ENCODE results near the gene FAM163A. TPM values are rescaled to one million over a fixed set of nuclear protein-coding genes. Genes with fewer than 3 reads are reported as not detected.
"Not testable (repeated sequence)": the region's sequence is repeated elsewhere in the genome, so short reads cannot be mapped to it uniquely, and the experiment has no call there.

Gene FAM163A
- total RNA-seq, 2 donors from 2014 or later: 1.1 TPM; not detected in 1

DNA sequence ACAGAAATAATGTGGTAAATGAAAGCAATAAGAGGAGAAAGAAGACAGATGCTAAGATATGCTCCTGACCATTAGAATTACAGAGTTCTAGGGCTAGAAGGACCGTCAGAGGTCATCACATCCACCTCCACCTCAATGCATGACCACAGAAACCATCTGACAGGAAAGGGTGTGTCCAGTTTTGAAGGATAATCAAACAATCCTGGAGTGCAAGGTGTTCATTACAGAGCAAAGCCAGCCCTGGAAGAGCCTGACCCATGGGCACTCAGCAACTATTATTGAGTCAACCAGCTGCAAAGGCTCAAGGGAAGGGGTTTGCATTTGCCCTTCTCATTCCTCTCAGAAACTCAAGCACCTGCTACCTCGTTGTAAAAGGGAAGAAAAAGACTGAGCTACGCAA lies 88.1 kb downstream of the FAM163A start:
- Histone ChIP-seq H3K4me1 (replicated peaks) (no peaks in the 10 kb centered on the region), H3K27ac (no peak overlapping the region), H3K36me3 (no peaks in the 10 kb centered on the region), H3K9me3 (no peaks in the 10 kb centered on the region), H3K4me3 (no peak overlapping the region), H3K27me3 (replicated peaks; ENCODE audit: insufficient read depth) (no peaks in the 10 kb centered on the region)
- intact Hi-C loops (cut with DNase I): no loop called here
- 63% methylated on average over 3 of the region's 3 CpGs for WGBS
- TF ChIP-seq CTCF (IDR thresholded peaks at IDR 0.05) (no peak), POLR2A (IDR thresholded peaks at IDR 0.05) (no peak), POLR2AphosphoS5 (IDR thresholded peaks at IDR 0.05) (no peak)
- DNase-seq (ENCODE audit: low spot score): no peak

DNA sequence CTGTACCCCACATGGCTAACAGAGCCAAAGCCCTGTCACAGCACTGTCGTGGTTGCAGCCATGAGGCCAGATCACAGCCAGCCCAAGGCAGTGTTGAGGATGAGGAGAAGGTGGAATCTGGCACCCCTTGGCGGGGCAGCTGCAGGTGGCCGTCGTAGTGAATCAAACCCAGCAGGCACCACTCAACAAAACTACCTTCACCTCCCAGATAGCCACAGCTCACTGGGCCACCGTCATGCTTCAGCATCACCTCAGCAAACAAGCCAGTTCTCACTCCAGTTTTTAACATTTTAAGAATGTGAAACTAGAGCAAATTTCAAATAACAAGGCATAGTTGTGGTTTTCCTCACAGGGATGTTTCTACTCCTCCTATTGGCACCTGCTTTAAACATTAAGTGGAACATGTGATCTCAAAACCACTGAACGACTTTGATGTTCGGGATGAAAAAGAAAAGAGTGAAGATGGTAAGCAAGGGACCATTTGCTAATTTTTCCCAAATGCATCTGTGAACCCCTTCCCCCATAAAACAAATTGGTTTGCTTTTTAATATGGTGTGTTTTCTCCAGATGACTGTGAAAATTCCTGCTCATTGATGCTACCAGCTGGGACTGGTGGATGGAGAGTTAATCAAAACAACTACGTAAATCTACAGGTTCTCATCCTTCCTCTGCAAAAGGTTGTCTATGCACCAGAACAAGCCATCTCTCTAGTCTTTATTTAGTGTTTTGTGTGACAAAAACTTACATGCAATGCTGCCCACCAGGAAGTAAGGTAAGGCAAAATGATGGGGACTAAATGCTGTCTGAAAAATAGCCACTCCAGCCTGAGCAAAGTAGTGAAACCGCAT lies 89.0 kb downstream of the FAM163A start:
- Histone ChIP-seq H3K4me1 (replicated peaks) (no peaks in the 10 kb centered on the region), H3K4me3 (no peak overlapping the region), H3K9me3 (no peaks in the 10 kb centered on the region), H3K27ac (no peak overlapping the region), H3K36me3 (no peaks in the 10 kb centered on the region), H3K27me3 (replicated peaks; ENCODE audit: insufficient read depth) (no peaks in the 10 kb centered on the region)
- intact Hi-C loops (cut with DNase I): no loop called here
- 50% methylated on average over 9 of the region's 9 CpGs for WGBS
- TF ChIP-seq POLR2AphosphoS5 (IDR thresholded peaks at IDR 0.05) (no peak), POLR2A (IDR thresholded peaks at IDR 0.05) (no peak), CTCF (IDR thresholded peaks at IDR 0.05) (no peak)
- DNase-seq (ENCODE audit: low spot score): no peak

GRCh38 chr1:179836686-179837445 lies 93.8 kb downstream of the FAM163A start:
- H3K36me3 ChIP-seq; H3K27ac ChIP-seq; H3K9me3 ChIP-seq; intact Hi-C loops (cut with DNase I); DNase-seq (ENCODE audit: low spot score); H3K4me3 ChIP-seq; H3K27me3 ChIP-seq (replicated peaks; ENCODE audit: insufficient read depth); H3K4me1 ChIP-seq (replicated peaks): not testable (repeated sequence)
- WGBS: 98% methylated on average over 32 of the region's 38 CpGs

DNA sequence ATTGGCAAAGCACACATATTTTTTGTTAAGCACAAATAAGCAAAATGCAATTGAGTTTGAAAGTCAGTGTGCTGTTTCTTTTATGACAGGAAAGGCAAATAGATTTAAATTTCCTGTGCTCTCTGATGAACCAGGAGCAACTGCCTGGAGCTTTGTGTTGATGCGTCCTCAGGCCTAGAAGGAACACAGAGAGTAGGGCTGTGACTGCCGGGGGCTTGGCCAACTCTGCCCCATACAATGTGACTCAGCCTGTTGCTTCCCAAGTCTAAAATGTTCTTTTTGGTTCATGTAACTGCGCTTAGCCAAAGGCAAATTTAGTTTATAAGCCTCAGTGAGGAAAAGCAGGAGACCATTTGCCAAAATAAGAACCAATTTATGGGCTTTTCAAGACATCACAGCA lies 97.0 kb downstream of the FAM163A start:
- Histone ChIP-seq H3K36me3 (no peaks in the 10 kb centered on the region), H3K4me3 (no peak overlapping the region), H3K27ac (no peak overlapping the region), H3K27me3 (replicated peaks; ENCODE audit: insufficient read depth) (no peaks in the 10 kb centered on the region), H3K9me3 (no peaks in the 10 kb centered on the region), H3K4me1 (replicated peaks) (no peaks in the 10 kb centered on the region)
- intact Hi-C loops (cut with DNase I): no loop called here
- DNase-seq (ENCODE audit: low spot score): no peak
- WGBS: 31% methylated on average over 3 of the region's 3 CpGs
- TF ChIP-seq POLR2A (IDR thresholded peaks at IDR 0.05) (no peak), POLR2AphosphoS5 (IDR thresholded peaks at IDR 0.05) (no peak), CTCF (IDR thresholded peaks at IDR 0.05) (no peak)

GRCh38 chr1:179848233-179848632 lies 105.1 kb downstream of the FAM163A start:
- TF ChIP-seq CTCF (IDR thresholded peaks at IDR 0.05): no peak
- TF ChIP-seq POLR2A (IDR thresholded peaks at IDR 0.05): no peak
- TF ChIP-seq POLR2AphosphoS5 (IDR thresholded peaks at IDR 0.05): no peak

More at GRCh38 chr1:179848233-179848632, 105.1 kb downstream of the FAM163A start:
- no peaks in the 10 kb centered on the region for H3K9me3 ChIP-seq
- no peaks in the 10 kb centered on the region for H3K4me1 ChIP-seq (replicated peaks)
- intact Hi-C loops (cut with DNase I): no loop called here
- 92% methylated on average over 3 of the region's 3 CpGs for WGBS
- no peaks in the 10 kb centered on the region for H3K27me3 ChIP-seq (replicated peaks; ENCODE audit: insufficient read depth)
- no peak overlapping the region for H3K27ac ChIP-seq
- no peak for DNase-seq (ENCODE audit: low spot score)
- peaks cover 0 to 3% of the 10 kb centered on the region in 2 donors for H3K36me3 ChIP-seq
- no peak overlapping the region for H3K4me3 ChIP-seq

Measured in prostate gland (tissue), 2 donors.